HG02938 (cell line): ENCODE results near the gene RHOC.
"Not testable (repeated sequence)": the region's sequence is repeated elsewhere in the genome, so short reads cannot be mapped to it uniquely, and the experiment has no call there.

ENCODE experiments used
- ATAC-seq: cut with Tn5 transposase; IDR thresholded peaks from one replicate; pipeline ENCODE4 v1.9.1; 2021; ENCODE audit warnings: mild to moderate bottlenecking, moderate library complexity; ENCODE audit not compliant: unreplicated experiment

Gene RHOC

DNA sequence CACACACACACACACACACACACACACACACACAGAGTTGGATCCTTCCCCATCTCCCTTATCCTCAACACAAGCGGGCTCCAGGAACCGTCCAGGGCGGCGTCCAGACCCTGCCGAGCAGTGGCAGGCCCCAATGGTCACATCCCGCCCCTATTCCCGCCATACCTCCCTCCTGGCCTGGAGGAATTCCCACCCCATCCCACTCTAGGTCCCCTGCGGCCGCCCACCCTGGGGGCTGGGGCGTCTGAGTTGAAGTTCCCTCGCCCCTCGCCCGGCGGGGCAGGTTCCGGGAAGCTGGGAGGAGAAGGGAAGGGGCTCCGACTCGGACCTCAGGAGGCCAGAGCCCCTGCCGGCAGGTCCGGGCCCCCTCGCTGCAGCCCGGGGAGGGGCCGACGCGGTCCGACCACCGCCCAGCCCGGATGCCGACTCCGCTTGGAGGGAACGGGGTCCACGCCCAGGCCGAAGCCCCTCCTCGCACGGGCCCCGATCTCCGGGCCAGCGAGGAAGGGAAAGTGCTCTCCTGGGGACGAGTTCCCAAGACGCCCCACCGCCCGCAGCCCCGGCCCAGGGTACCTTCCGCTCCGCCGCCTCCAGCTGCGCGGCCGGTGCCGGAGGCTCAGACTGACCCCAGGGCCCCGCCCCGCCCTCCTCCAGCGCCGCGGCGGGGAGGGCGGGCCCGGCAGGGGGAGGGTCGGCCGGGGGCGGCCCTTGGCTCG is at the start of gene RHOC:
TSS of gene RHOC (minus strand) at position 623 of the 716 bp plus-strand sequence. CDS start 3,328 bp downstream, outside the sequence.
- peak; percentile 46 for ATAC-seq

DNA sequence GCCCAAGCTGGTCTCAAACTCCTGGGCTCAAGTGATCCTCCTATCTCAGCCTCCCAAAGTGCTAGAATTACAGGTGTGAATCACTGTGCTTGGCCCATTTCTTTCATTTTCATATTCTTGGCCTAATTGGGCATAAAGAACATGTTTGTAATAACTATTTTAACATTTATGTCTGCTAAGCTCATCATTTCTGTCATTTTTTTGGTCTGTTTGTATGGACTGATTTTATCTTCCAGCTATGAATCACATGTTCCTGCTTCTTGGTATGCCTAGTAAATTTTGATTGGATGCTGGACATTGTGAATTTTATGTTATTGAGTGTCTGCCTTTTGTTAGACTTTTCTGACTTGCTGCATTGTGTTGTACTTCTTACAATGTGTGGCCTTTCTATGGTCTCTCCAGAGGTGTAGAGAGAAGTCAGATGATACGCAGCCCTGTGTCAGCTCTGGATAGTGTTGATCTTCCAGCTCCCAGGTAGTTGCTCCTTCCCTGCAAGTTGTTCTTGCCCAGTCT is 47.2 kb upstream of the RHOC start:
- ATAC-seq: no peak

DNA sequence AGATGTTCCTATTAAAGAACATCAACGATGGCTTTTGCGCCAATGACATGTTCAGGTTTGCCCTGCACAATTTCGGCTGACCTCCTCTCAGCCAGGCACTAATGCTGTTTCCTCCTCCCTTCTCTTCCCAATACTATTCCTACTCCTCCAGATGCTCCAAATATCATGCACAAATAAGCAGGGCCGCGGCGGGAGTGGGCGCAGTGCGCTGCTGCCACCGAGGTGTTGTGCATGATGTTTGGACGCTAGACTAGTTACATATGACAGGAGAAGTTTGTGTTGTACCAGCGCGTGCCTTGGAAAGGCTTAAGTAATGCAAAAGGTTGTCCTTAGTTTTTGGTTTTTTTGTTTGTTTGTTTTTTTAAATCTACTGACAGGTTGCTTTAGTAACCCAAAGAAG is 41.5 kb upstream of the RHOC start:
- ATAC-seq: no peak

DNA sequence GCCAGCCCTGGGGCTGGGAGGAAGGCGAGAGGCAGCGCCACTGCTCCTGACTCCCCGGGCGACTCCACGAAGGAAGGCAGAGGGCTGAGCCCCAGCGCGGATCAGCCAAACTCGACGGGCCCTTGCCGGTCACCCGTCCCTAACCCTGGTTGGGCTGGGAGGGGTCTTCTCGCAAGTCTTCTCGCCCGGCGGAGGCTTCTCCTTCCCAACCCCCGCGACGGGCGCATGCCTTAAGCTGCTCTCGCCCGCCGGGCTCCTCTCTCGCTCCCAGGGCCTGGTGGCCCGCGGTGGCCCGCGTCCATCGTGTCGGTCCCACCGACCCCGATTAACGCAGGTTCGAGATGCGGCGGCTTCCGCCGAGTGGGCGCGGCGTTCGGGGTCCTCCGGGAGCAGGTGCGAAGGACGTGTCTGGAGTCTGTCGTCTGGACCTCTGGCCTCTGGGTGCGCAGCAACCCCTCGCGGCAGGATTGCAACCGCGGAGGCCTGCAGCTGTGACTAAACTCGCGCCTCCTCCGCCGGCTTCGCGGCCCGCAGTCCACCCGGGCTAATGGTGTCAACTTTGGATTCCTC is 37.2 kb upstream of the RHOC start:
- no peak for ATAC-seq

DNA sequence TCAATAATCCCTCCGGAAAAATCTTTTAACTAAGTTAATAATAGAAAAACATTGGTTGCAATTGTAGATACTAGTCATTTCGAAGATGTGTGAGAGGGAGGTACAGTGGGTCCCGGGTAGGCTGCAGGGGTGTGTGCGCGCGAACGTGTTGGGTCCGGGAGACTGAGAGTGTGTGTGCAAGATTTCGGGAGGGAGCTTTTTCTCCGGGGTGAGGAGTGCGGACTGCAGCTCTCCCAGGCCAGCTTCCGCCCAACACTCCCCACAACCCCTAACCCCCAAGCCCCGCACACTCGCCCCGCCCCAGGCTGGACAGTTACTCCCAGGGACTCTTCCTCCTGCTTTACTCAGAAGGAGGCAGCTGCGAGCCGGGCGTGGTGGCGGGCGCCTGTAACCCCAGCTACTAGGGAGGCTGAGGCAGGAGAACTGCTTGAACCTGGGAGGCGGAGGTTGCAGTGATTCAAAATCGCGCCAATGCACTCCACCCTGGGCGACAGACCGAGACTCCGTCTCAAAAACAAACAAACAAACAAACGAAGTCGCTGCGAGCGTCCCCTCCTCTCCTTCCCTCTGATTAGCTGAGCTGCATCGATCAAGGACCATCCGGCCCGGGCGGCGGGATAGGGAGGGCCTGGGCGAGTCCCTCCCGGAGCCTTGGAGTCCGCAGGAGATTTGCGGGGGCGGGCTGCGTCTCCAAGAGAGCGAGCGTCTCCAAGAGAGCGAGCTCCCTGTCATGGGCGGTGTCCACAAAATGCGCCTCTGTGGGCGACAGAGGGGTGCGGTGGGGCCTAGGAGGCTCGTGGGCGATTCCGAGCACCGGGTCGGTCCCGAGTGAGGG is 36.5 kb upstream of the RHOC start:
- no peak for ATAC-seq

DNA sequence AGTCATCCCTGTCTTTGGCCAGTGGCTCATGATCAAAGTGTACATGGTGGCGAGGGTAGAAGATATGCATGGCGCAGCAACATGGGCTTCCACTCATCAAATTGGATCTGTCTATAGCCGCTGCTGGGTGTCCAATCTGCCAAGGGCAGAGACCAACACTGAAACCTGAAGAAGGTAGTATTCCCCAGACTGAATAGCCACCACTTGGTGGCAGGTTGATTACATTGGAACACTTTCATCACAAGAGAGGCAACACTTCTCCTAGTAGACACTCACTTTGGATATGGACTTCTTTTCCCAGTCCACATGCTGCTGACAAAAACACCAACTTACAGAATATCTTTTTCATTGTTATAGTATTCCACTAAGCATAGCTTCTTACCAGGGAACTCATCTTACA is 30.6 kb upstream of the RHOC start:
- ATAC-seq: no peak

DNA sequence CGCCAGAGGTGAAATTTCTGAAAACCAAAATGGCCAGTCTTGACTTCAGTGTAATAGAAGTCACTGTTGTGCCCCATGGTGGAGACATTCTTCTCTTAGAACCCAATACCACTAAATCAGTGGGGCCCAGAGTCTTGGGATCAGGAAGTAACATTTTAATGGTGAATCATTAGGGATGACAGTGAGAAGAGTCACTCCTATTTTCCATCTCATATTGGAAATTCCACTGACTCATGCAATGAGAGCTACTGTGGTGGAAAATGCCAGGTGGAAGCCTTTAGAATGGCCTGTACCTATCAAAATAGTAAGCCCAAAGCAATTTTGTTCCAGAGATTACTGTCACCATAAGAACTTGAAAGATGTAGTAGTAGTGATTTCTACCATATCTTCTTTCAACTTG is 28.8 kb upstream of the RHOC start:
- ATAC-seq: no peak

DNA sequence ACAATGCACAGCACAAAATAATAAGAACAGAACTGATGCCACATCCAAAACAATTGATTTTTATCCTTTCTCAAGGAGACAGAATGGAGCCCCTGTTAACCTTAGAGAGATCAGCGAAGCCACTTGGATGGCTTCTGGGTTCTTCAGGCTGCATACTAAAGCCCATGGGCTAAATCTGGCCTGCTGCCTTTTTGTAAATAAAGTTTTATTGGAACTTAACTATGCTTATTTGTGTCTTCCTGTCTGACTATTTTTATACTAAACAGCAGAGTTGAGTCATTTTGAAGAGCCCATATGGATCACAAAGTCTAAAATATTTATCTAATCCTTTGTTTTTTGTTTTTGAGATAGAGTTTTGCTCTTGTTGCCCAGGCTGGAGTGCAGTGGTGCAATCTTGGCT is 24.5 kb upstream of the RHOC start:
- no peak for ATAC-seq

DNA sequence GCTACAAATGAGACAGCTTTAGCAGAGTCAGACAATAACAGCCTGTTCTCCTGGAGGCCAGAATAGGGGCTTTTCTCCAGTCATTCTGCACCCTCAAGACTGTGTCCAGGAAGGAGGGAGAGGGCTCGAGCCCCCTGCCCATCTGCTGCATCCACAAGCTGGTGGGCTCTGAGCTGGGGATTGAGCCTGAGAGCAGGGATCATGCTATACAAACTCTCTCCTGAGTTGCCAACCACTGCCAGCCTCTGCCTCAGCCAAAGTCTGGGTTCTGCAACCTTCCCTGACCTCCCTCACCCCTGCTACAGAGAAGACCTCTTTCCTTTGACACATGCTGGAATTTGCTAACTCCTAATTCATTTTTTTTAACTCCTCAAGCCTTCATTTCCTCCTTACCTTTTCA is 23.0 kb upstream of the RHOC start:
- ATAC-seq: no peak

DNA sequence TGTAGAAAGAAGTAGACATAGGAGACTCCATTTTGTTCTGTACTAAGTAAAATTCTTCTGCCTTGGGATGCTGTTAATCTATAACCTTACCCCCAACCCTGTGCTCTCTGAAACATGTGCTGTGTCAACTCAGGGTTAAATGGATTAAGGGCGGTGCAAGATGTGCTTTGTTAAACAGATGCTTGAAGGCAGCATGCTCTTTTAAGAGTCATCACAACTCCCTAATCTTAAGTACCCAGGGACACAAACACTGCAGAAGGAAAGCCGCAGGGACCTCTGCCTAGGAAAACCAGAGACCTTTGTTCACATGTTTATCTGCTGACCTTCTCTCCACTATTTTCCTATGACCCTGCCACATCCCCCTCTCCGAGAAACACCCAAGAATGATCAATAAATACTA is 22.1 kb upstream of the RHOC start:
- not testable (repeated sequence) for ATAC-seq

DNA sequence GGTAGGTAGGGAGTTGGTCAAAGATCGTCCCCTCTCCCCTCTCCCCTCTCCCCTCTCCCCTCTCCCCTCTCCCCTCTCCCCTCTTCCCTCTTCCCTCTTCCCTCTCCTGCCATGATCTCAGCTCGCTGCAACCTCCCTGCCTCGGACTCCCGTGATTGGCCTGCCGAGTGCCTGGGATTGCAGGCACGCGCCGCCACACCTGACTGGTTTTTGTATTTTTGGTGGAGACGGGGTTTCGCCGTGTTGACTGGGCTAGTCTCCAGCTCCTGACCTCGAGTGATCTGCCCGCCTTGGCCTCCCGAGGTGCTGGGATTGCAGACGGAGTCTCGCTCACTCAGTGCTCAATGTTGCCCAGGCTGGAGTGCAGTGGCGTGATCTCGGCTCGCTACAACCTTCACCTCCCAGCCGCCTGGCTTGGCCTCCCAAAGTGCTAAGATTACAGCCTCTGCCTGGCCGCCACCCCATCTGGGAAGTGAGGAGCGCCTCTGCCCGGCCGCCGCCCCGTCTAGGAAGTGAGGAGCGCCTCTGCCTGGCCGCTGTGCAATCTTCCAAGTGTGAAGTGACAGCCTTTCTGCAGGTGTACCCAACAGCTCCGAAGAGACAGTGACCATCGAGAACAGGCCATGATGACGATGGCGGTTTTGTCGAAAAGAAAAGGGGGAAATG is 21.5 kb upstream of the RHOC start:
- ATAC-seq: not testable (repeated sequence)

DNA sequence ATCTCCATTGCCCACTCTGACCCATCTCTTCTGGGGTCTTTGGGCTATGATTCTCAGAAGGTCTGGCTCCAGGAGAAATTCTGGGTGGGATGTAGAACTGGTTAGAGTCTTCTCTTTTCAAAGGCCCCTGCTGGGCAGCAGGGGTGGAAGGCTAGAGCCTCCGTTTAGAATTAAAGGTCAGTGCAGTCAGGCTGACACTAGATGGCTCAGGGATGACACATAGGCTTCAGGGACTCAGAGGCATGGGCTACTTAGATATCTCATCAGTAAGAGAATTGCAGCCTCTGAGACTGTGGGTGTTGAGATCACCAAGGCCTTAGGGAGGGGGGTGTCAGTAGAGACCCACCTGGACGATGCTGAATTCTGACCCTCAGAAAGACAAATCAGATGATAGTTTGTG is 20.8 kb upstream of the RHOC start:
- no peak for ATAC-seq

DNA sequence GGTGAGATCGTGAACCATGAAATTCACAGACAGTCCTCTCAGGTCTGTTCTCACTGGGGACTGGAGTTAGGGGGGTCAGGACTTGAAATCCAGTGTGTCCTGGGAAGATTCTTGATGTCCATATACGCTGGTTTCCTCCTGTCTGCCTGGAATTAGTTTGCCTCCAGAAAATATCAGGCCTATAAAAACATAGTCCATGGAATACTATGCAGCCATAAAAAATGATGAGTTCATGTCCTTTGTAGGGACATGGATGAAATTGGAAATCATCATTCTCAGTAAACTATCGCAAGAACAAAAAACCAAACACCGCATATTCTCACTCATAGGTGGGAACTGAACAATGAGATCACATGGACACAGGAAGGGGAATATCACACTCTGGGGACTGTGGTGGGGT is 17.3 kb upstream of the RHOC start:
- ATAC-seq: not testable (repeated sequence)

DNA sequence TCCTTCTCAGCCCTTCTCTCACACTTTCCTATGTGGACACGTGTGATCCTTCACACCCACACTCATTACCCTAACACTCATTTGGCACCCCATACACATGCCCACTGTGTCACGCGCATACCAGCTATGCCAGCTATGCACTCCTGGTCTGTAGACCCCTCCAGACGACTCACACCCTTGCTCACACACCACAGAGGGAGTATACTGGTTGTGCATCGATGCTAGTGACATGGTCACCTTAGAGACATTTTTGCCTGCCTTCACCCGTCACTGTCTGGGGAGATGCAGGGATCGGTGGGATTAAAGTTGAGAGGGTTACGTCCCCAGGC is 16.5 kb upstream of the RHOC start:
- ATAC-seq: no peak

DNA sequence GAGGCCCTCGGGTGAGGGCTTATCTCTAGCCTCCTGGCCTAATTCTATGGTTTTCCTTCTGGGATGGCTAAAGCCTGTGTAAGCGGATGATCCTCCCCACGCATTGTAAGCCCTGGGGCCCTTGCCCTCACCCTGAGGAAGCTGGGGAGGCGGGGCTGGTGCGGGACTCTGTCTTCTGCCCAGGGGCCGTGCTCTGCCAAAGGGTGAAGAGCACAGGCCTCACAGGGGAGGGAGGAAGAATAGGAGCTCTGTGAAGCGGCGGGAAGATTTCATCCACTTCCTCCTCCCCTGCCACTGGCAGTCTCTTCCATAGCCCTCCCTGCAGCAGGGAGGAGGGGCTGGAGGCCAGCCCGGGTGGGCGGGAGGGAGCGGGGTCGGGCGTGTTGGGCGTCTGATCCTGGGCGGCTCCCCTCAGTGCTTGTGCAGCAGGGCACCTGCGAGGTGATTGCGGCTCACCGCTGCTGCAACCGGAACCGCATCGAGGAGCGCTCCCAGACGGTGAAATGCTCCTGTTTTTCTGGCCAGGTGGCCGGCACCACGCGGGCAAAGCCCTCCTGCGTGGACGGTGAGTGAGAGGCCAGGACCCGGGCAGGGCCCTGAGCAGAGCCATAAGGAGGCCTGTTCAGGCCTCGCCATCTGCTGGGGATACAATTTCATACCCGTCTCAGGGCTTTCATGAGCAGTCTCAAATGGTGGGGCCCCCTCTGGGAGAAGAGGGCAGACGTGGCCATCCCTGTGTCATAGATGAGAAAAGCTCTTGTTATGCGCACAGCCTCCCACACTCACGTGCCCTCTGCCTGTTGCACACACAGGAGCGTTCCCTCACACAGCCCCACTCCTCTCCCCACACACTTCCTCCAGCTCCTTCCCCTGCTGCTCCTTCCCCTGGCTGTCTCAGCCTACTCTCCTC is 15.9 kb upstream of the RHOC start:
- ATAC-seq: no peak

DNA sequence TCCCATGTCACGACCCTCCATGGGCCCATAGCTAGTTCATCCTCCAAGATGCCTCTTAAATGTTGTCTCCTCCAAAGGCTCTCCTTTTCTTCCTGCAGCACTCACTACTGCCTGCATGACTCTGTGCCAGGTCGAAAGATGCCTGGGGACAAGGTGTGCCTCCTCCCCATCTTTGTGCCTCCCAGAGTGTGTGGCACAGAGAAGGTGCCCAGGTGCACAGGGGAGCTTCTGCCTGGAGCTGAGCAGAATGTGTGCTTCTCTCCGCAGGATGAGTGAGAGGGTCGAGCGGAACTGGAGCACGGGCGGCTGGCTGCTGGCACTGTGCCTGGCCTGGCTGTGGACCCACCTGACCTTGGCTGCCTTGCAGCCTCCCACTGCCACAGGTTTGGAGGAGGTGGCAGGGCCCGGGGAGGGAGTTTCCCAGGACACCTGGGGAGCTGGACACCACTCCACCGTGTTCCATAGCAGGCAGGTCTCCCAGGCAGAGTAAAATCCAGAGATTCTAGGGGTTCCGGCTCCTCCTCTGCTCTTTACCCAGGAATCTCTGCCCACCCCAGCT is 15.1 kb upstream of the RHOC start:
- no peak for ATAC-seq

DNA sequence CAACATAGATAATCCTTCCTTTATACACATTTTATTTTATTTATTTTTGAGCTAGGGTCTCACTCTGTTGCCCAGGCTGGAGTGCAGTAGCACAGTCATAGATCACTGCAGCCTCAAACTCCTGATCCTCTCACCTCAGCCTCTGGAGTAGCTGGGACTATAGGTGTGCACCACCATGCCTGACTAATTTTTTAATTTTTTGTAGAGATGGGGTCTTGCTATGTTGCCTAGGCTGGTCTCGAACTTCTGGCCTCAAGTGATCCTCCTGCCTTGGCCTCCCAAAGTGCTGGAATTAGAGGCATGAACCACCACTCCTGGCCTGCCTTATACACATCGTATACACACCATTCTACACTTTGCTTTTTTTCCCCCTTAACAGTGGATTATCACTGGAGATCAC is 14.4 kb upstream of the RHOC start:
- ATAC-seq: not testable (repeated sequence)

DNA sequence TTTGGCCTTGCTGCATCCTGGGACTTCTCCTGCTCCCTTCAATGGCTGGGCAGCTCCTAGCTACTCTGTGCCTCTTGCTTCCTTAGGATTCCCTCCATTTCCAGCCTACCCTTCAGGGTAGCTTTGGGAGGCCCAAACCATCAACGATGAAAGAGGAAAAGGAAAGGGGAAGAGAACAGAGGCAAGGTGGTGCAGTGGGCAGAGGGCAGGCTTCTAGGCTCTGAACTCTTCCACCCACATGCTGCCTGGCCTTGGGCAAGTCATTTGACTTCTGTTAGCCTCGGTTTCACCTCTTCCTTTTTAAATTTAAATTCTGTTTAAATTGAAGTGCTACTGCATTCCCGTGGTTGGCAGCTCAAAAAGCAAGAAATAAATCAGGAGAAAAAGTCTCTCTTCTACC is 13.9 kb upstream of the RHOC start:
- ATAC-seq: no peak

DNA sequence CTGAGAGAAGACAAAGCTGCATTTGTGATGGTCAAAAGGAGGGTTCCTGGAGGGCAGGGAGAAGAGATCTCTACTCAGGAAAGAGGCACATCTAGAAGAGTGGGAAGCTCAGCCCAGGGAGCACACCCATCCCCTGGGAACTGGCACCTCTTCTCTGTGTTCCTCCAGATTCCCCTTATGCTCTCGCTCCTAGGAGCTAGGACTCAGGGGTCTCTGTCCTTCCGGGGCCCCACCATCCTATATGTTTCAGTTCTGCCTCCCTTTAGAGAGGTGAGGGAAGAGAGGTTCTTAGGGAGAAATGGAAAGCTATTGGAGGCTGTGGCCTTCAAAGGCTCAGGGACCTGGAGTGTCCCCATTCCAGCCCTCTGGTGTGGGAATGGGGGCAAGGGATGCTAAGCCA is 12.8 kb upstream of the RHOC start:
- no peak for ATAC-seq
